ENCODE results near the gene HRAS. TPM values are rescaled to one million over a fixed set of nuclear protein-coding genes. Genes with fewer than 3 reads are reported as not detected.

HRAS gene
- total RNA-seq, 1 donor from 2014 or later: 93.5 TPM

DNA sequence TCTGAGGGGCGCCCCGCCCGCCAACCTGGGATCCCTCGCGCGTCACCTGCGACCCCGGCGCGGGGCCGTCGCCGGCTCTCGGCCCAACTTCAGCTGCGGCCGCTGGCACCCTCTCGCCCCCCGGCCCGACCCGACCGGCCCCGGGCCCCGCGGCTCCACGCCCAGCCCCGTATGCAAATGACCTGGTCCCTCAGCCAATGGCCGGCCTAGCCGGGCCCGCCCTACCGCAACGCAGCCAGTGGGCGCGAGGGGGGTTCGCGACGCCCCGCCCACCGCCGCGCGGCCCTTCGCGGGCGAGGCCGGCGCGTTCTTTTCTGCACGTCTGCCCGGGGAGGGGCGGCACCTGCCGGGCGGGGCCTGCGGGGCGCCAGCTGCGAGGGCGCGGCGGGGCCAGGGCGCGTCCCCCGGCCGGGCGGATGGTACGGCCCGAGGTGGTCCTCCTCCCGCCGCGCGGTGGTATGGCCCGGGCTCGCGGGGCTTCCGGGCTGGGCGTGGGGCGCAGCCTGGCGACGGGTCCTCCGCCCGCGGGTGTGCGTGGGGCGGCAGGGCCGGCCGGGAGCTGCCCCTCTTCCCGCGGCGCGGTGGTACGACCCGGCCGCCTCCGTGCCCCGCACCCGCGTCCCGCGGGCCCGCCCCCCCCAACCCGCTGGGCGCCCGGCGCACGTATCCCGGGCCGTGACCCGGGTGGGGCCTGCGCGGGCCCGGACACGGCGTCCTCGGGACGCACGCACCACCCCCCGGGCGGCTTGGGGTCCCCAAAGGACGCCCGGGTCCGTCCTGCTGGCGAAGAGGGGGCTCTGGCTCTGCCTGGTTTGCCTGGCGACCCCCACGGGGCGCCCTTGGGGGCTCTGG, 33.2 kb upstream of the HRAS start:
- Mint-ChIP-seq H3K4me1 (peaks cover 4% of the 10 kb centered on the region), H3K9me3 (no peaks in the 10 kb centered on the region), H3K4me3 (peak overlapping the region; percentile 81), H3K36me3 (ENCODE audit: low read depth) (no peaks in the 10 kb centered on the region), H3K27ac (ENCODE audit: unreplicated experiment) (no peak overlapping the region), H3K27me3 (ENCODE audit: low read depth) (peaks cover 11% of the 10 kb centered on the region)
- TF ChIP-seq, protein P1, sequence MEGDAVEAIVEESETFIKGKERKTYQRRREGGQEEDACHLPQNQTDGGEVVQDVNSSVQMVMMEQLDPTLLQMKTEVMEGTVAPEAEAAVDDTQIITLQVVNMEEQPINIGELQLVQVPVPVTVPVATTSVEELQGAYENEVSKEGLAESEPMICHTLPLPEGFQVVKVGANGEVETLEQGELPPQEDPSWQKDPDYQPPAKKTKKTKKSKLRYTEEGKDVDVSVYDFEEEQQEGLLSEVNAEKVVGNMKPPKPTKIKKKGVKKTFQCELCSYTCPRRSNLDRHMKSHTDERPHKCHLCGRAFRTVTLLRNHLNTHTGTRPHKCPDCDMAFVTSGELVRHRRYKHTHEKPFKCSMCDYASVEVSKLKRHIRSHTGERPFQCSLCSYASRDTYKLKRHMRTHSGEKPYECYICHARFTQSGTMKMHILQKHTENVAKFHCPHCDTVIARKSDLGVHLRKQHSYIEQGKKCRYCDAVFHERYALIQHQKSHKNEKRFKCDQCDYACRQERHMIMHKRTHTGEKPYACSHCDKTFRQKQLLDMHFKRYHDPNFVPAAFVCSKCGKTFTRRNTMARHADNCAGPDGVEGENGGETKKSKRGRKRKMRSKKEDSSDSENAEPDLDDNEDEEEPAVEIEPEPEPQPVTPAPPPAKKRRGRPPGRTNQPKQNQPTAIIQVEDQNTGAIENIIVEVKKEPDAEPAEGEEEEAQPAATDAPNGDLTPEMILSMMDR (conservative IDR thresholded peaks at IDR 0.05): no peak
- DNase-seq (ENCODE audit: low read depth, low spot score): peak; percentile 92

DNA sequence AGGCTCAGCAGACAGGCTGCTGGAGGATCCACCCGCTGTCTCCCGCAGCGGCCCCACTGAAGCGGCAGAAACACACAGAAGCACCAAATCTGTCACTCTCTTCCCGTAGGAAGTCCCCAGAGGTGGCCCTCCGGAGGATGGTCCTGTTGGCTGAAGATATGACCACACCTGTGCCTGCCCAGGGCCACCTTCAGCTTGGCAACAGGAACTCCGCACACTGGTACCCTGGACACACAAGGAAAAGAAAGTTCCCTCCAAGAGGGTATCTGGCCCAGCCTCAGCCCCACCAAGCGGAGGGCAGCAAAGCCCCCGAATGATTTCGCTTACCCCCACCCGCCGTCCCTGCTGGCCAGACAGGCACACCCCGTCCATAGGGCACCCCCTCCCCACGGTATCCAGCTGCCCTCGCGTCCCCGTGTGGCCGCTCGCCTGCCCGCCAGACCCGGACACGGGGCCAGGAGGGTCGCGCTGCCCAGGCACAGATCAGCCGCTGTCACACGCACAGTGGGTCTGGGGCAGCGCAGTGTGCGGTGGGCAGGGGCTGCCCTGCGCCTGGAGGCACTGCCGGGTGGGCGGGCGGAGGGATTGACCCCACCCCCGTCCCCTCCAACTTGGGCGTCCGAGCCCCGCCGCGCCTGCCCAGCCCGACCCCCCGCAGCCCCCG, 32.4 kb upstream of the HRAS start:
- TF ChIP-seq, protein P1 (conservative IDR thresholded peaks at IDR 0.05): no peak
- H3K36me3 Mint-ChIP-seq (ENCODE audit: low read depth): no peaks in the 10 kb centered on the region
- H3K27ac Mint-ChIP-seq (ENCODE audit: unreplicated experiment): no peak overlapping the region
- H3K9me3 Mint-ChIP-seq: no peaks in the 10 kb centered on the region
- H3K27me3 Mint-ChIP-seq (ENCODE audit: low read depth): peaks cover 7% of the 10 kb centered on the region
- H3K4me3 Mint-ChIP-seq: peak overlapping the region; percentile 88
- no peak for DNase-seq (ENCODE audit: low read depth, low spot score)
- peaks cover 4% of the 10 kb centered on the region for H3K4me1 Mint-ChIP-seq

DNA sequence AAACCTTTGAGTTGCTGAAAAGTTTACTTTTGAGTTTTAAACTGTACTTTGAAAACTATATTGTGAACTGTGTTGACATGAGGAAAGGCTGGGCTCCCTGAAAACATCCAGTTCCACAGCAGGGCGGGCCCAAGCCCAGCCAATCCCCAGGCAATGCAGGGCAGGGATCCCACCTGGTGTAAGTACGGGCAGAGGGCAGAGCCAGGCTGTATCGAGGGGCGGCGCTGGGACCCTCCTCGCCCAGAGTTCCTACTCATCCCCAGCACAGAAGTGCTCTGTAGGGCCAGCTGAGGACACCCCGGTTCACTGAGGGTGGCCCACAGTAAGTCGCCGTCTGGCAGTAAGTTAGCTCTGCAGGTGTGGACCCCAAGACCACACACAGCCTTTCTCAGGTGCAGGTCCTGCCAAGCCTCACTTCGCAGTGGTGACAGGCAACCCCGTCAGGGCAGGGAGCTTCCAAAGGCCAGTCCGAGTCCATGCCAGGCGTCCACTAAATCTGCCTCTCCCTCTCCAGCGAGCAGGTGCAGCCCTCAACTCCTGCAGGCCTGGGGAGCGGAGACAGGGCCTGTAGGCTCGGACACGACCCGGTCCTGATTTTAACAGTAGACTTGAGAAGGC, 31.7 kb upstream of the HRAS start:
- DNase-seq (ENCODE audit: low read depth, low spot score): no peak
- H3K4me3 Mint-ChIP-seq: peak overlapping the region; percentile 88
- H3K9me3 Mint-ChIP-seq: no peaks in the 10 kb centered on the region
- no peaks in the 10 kb centered on the region for H3K36me3 Mint-ChIP-seq (ENCODE audit: low read depth)
- peaks cover 4% of the 10 kb centered on the region for H3K4me1 Mint-ChIP-seq
- TF ChIP-seq, protein P1 (conservative IDR thresholded peaks at IDR 0.05): no peak
- H3K27ac Mint-ChIP-seq (ENCODE audit: unreplicated experiment): no peak overlapping the region
- H3K27me3 Mint-ChIP-seq (ENCODE audit: low read depth): peaks cover 7% of the 10 kb centered on the region

DNA sequence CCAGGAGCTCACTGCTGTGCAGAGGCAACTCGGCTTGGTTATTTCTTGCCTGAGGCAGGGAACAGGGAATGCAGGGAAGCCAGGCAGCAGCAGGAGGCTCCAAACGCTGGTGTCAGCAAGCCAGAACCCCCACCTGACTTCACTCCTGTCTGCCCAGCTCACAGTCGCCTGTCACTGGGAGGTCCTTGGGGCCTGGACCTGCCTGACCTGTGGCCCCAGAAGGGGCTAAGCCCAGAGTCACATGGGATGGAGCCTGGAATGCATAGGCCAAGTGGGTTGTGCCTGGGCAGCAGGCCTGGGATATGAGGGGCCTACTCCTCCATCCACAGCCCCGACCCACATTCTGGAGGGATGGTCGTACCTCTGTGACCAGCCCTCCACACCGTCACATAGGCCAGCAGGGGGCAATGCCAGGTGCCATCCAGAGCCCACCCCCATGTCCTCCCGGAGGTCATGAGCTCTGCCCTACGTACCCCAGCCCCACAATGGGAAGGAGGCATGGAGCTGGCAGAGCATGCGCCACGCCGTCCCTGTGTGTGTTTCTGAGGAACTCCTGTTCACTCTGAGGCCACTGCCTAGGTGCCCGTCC, 30.6 kb upstream of the HRAS start:
- no peak for DNase-seq (ENCODE audit: low read depth, low spot score)
- peaks cover 12% of the 10 kb centered on the region for H3K27me3 Mint-ChIP-seq (ENCODE audit: low read depth)
- H3K4me3 Mint-ChIP-seq: peak overlapping the region; percentile 61
- no peak overlapping the region for H3K27ac Mint-ChIP-seq (ENCODE audit: unreplicated experiment)
- peaks cover 4% of the 10 kb centered on the region for H3K4me1 Mint-ChIP-seq
- TF ChIP-seq, protein P1 (conservative IDR thresholded peaks at IDR 0.05): no peak
- no peaks in the 10 kb centered on the region for H3K9me3 Mint-ChIP-seq
- no peaks in the 10 kb centered on the region for H3K36me3 Mint-ChIP-seq (ENCODE audit: low read depth)

DNA sequence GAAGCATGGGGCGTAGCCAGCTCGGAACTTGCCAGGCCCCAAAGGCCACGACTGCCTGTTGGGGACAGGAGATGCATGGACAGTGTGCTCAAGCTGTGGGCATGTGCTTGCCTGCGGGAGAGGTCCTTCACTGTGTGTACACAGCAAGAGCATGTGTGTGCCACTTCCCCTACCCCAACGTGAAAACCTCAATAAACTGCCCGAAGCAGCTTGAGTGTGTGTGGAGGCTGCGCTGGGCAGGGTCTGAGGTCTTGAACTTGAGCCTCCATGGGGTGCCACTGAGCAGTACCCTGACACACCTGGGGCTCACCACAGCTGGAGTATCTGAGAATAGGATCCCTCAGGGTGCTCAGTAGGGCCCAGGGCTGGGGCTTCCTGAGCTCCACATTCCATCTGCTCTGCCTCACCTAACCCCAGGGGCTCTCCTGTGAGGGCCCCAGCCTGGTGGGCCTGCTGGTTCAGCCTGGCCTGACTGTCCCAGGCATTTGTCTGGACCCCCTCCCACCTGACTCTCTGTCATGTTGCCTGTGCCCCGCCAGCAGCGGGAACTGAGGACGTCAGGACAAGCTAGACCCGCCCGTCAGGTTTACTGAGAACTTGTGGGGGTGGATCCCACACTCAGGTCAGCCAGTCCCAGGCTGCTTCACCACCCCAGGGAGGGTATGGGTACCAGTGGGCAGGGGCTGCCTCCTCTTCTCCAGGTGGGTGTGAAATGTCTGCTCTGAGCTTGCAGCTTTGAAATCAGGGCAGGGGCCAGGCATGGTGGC, 28.6 kb upstream of the HRAS start:
- Mint-ChIP-seq H3K27ac (ENCODE audit: unreplicated experiment) (no peak overlapping the region), H3K4me1 (peaks cover 5% of the 10 kb centered on the region), H3K27me3 (ENCODE audit: low read depth) (peaks cover 14% of the 10 kb centered on the region), H3K36me3 (ENCODE audit: low read depth) (no peaks in the 10 kb centered on the region), H3K4me3 (peak overlapping the region; percentile 67), H3K9me3 (no peaks in the 10 kb centered on the region)
- TF ChIP-seq, protein P1 (conservative IDR thresholded peaks at IDR 0.05): no peak
- no peak for DNase-seq (ENCODE audit: low read depth, low spot score)

Measured in neural crest cell (in vitro differentiated cells).